ENCODE measurements around the gene ZNF367.

The ZNF367 gene

GRCh38 chr9:96418920-96419690 lies 935 bp upstream of the ZNF367 start:
- peak overlapping the region; percentile 63 for H3K4me3 ChIP-seq (replicated peaks; ENCODE audit: low read depth, low read length)
- TF ChIP-seq CTCF (IDR thresholded peaks at IDR 0.05; ENCODE audit: low read depth, low read length, missing control alignments) = no peak
- no peak for DNase-seq (ENCODE audit: extremely low read depth, low read depth)

GRCh38 chr9:96417661-96418082 lies 498 bp downstream of the ZNF367 start:
- no peak for TF ChIP-seq CTCF (IDR thresholded peaks at IDR 0.05; ENCODE audit: low read depth, low read length, missing control alignments)
- peak overlapping the region; percentile 63 for H3K4me3 ChIP-seq (replicated peaks; ENCODE audit: low read depth, low read length)
- no peak for DNase-seq (ENCODE audit: extremely low read depth, low read depth)

GRCh38 chr9:96417051-96417586 lies 1.1 kb downstream of the ZNF367 start:
- no peak for TF ChIP-seq CTCF (IDR thresholded peaks at IDR 0.05; ENCODE audit: low read depth, low read length, missing control alignments)
- DNase-seq (ENCODE audit: extremely low read depth, low read depth) = no peak
- peak overlapping the region; percentile 63 for H3K4me3 ChIP-seq (replicated peaks; ENCODE audit: low read depth, low read length)

GRCh38 chr9:96413302-96414221 lies 4.6 kb downstream of the ZNF367 start:
- H3K4me3 ChIP-seq (replicated peaks; ENCODE audit: low read depth, low read length) = no peak overlapping the region
- no peak for DNase-seq (ENCODE audit: extremely low read depth, low read depth)
- TF ChIP-seq CTCF (IDR thresholded peaks at IDR 0.05; ENCODE audit: low read depth, low read length, missing control alignments) = no peak

- no peak overlapping the region for H3K4me3 ChIP-seq (replicated peaks; ENCODE audit: low read depth, low read length)
- TF ChIP-seq CTCF (IDR thresholded peaks at IDR 0.05; ENCODE audit: low read depth, low read length, missing control alignments) = no peak
- no peak for DNase-seq (ENCODE audit: extremely low read depth, low read depth)
Measured at GRCh38 chr9:96412174-96412913, 5.8 kb downstream of the ZNF367 start.

GRCh38 chr9:96411129-96411838 lies 6.9 kb downstream of the ZNF367 start:
- no peak overlapping the region for H3K4me3 ChIP-seq (replicated peaks; ENCODE audit: low read depth, low read length)
- TF ChIP-seq CTCF (IDR thresholded peaks at IDR 0.05; ENCODE audit: low read depth, low read length, missing control alignments) = no peak
- DNase-seq (ENCODE audit: extremely low read depth, low read depth) = no peak

Data from HFF-Myc (cell line).